ENCODE data around the gene FGF10.
A peak's percentile ranks its signal among the peaks of the same experiment; 100 is the strongest.

GRCh38 chr5:44332285-44332971, 56.8 kb downstream of the FGF10 start:
- TF ChIP-seq CTCF (IDR thresholded peaks at IDR 0.05), result peak; percentile 85
- TF ChIP-seq ZFX (IDR thresholded peaks at IDR 0.05; ENCODE audit: borderline replicate concordance), result no peak
